ENCODE results near the gene ESPN. TPM values are rescaled to one million over a fixed set of nuclear protein-coding genes. Genes with fewer than 3 reads are reported as not detected.

ESPN gene
- polyA plus RNA-seq, 4 donors: 83.5 to 356 (median 285) TPM

GRCh38 chr1:6476483-6476882 lies 51.9 kb downstream of the ESPN start:
- no peak for FAIRE-seq
- Histone ChIP-seq H3K4me3 (ENCODE audit: low read depth in 1 of 3, low read length in 3 of 3) (no peak overlapping the region), H3K27ac (ENCODE audit: low read depth in 1 of 3, low read length in 2 of 3) (peak overlapping the region in 1 of 3 donors; percentile 76), H3K27me3 (ENCODE audit: control insufficient read depth in 3 of 3, insufficient read depth in 3 of 3, low read length in 3 of 3) (no peaks in the 10 kb centered on the region), H3K4me1 (ENCODE audit: control insufficient read depth in 3 of 3, insufficient read depth in 2 of 3, low read depth in 1 of 3, low read length in 2 of 3) (peaks cover 5 to 79% (median 5%) of the 10 kb centered on the region in 3 donors), H3K36me3 (ENCODE audit: control insufficient read depth in 3 of 3, insufficient read depth in 2 of 3, low read depth in 1 of 3, low read length in 3 of 3) (peaks cover 0 to 29% (median 0%) of the 10 kb centered on the region in 3 donors), H3K9me3 (ENCODE audit: control insufficient read depth in 2 of 2, insufficient read depth in 1 of 2, low read depth in 1 of 2, low read length in 1 of 2) (no peaks in the 10 kb centered on the region)
- 33 to 62% (median 53%) methylated on average over 5 of the region's 5 CpGs for WGBS, 3 donors
- DNase-seq: peak; percentile 81 to 92

GRCh38 chr1:6477039-6477820 lies 52.7 kb downstream of the ESPN start:
- peak in 1 of 2 donors; percentile 45 for DNase-seq
- H3K27ac ChIP-seq (ENCODE audit: low read depth in 1 of 3, low read length in 2 of 3): peak overlapping the region in 1 of 3 donors; percentile 76

GRCh38 chr1:6481820-6482219 lies 57.2 kb downstream of the ESPN start:
- Histone ChIP-seq H3K9me3 (ENCODE audit: control insufficient read depth in 2 of 2, insufficient read depth in 1 of 2, low read depth in 1 of 2, low read length in 1 of 2) (no peaks in the 10 kb centered on the region), H3K27ac (ENCODE audit: low read depth in 1 of 3, low read length in 2 of 3) (no peak overlapping the region), H3K27me3 (ENCODE audit: control insufficient read depth in 3 of 3, insufficient read depth in 3 of 3, low read length in 3 of 3) (peaks cover 0 to 13% (median 7%) of the 10 kb centered on the region in 3 donors), H3K36me3 (ENCODE audit: control insufficient read depth in 3 of 3, insufficient read depth in 2 of 3, low read depth in 1 of 3, low read length in 3 of 3) (peaks cover 0 to 4% (median 0%) of the 10 kb centered on the region in 3 donors), H3K4me1 (ENCODE audit: control insufficient read depth in 3 of 3, insufficient read depth in 2 of 3, low read depth in 1 of 3, low read length in 2 of 3) (peaks cover 0 to 56% (median 2%) of the 10 kb centered on the region in 3 donors), H3K4me3 (ENCODE audit: low read depth in 1 of 3, low read length in 3 of 3) (no peak overlapping the region)
- 36 to 73% (median 60%) methylated on average over 5 of the region's 5 CpGs for WGBS, 3 donors
- FAIRE-seq (no peak), DNase-seq (no peak)

More at GRCh38 chr1:6477039-6477820, 52.7 kb downstream of the ESPN start:
- Histone ChIP-seq H3K36me3 (ENCODE audit: control insufficient read depth in 3 of 3, insufficient read depth in 2 of 3, low read depth in 1 of 3, low read length in 3 of 3) (peaks cover 0 to 25% (median 0%) of the 10 kb centered on the region in 3 donors), H3K4me3 (ENCODE audit: low read depth in 1 of 3, low read length in 3 of 3) (no peak overlapping the region), H3K4me1 (ENCODE audit: control insufficient read depth in 3 of 3, insufficient read depth in 2 of 3, low read depth in 1 of 3, low read length in 2 of 3) (peaks cover 5 to 75% (median 5%) of the 10 kb centered on the region in 3 donors), H3K9me3 (ENCODE audit: control insufficient read depth in 2 of 2, insufficient read depth in 1 of 2, low read depth in 1 of 2, low read length in 1 of 2) (no peaks in the 10 kb centered on the region), H3K27me3 (ENCODE audit: control insufficient read depth in 3 of 3, insufficient read depth in 3 of 3, low read length in 3 of 3) (no peaks in the 10 kb centered on the region)
- no peak for FAIRE-seq
- 84 to 86% (median 86%) methylated on average over 21 to 24 of the region's 24 CpGs for WGBS, 3 donors

- FAIRE-seq: no peak
These were observed 58.6 kb downstream of the ESPN start for GRCh38 chr1:6483017-6483760.

GRCh38 chr1:6483761-6484117 lies 59.2 kb downstream of the ESPN start:
- peaks cover 0 to 45% (median 0%) of the 10 kb centered on the region in 3 donors for H3K4me1 ChIP-seq (ENCODE audit: control insufficient read depth in 3 of 3, insufficient read depth in 2 of 3, low read depth in 1 of 3, low read length in 2 of 3)
- WGBS, 3 donors: 90 to 93% (median 92%) methylated on average over 7 of the region's 7 CpGs
- DNase-seq (no peak), FAIRE-seq (no peak)
- no peaks in the 10 kb centered on the region for H3K9me3 ChIP-seq (ENCODE audit: control insufficient read depth in 2 of 2, insufficient read depth in 1 of 2, low read depth in 1 of 2, low read length in 1 of 2)
- H3K27me3 ChIP-seq (ENCODE audit: control insufficient read depth in 3 of 3, insufficient read depth in 3 of 3, low read length in 3 of 3): peaks cover 0 to 13% (median 7%) of the 10 kb centered on the region in 3 donors
- H3K4me3 ChIP-seq (ENCODE audit: low read depth in 1 of 3, low read length in 3 of 3): no peak overlapping the region
- H3K36me3 ChIP-seq (ENCODE audit: control insufficient read depth in 3 of 3, insufficient read depth in 2 of 3, low read depth in 1 of 3, low read length in 3 of 3): no peaks in the 10 kb centered on the region
- no peak overlapping the region for H3K27ac ChIP-seq (ENCODE audit: low read depth in 1 of 3, low read length in 2 of 3)

More at GRCh38 chr1:6483017-6483760, 58.6 kb downstream of the ESPN start:
- Histone ChIP-seq H3K27me3 (ENCODE audit: control insufficient read depth in 3 of 3, insufficient read depth in 3 of 3, low read length in 3 of 3) (peaks cover 0 to 13% (median 7%) of the 10 kb centered on the region in 3 donors), H3K27ac (ENCODE audit: low read depth in 1 of 3, low read length in 2 of 3) (no peak overlapping the region), H3K36me3 (ENCODE audit: control insufficient read depth in 3 of 3, insufficient read depth in 2 of 3, low read depth in 1 of 3, low read length in 3 of 3) (no peaks in the 10 kb centered on the region), H3K4me1 (ENCODE audit: control insufficient read depth in 3 of 3, insufficient read depth in 2 of 3, low read depth in 1 of 3, low read length in 2 of 3) (peaks cover 0 to 46% (median 0%) of the 10 kb centered on the region in 3 donors), H3K4me3 (ENCODE audit: low read depth in 1 of 3, low read length in 3 of 3) (no peak overlapping the region), H3K9me3 (ENCODE audit: control insufficient read depth in 2 of 2, insufficient read depth in 1 of 2, low read depth in 1 of 2, low read length in 1 of 2) (no peaks in the 10 kb centered on the region)
- 40 to 64% (median 40%) methylated on average over 14 of the region's 14 CpGs for WGBS, 3 donors
- peak; percentile 42 to 79 for DNase-seq

GRCh38 chr1:6484826-6485167 lies 60.2 kb downstream of the ESPN start:
- Histone ChIP-seq H3K27ac (ENCODE audit: low read depth in 1 of 3, low read length in 2 of 3) (no peak overlapping the region), H3K9me3 (ENCODE audit: control insufficient read depth in 2 of 2, insufficient read depth in 1 of 2, low read depth in 1 of 2, low read length in 1 of 2) (no peaks in the 10 kb centered on the region), H3K4me1 (ENCODE audit: control insufficient read depth in 3 of 3, insufficient read depth in 2 of 3, low read depth in 1 of 3, low read length in 2 of 3) (peaks cover 0 to 44% (median 0%) of the 10 kb centered on the region in 3 donors), H3K4me3 (ENCODE audit: low read depth in 1 of 3, low read length in 3 of 3) (peak overlapping the region in 2 of 3 donors; percentile 16 to 48), H3K36me3 (ENCODE audit: control insufficient read depth in 3 of 3, insufficient read depth in 2 of 3, low read depth in 1 of 3, low read length in 3 of 3) (no peaks in the 10 kb centered on the region), H3K27me3 (ENCODE audit: control insufficient read depth in 3 of 3, insufficient read depth in 3 of 3, low read length in 3 of 3) (peaks cover 0 to 13% (median 7%) of the 10 kb centered on the region in 3 donors)
- DNase-seq: no peak
- FAIRE-seq: no peak
- 17 to 36% (median 23%) methylated on average over 6 to 13 of the region's 13 CpGs for WGBS, 3 donors

GRCh38 chr1:6485168-6486101 lies 60.9 kb downstream of the ESPN start:
- Histone ChIP-seq H3K27ac (ENCODE audit: low read depth in 1 of 3, low read length in 2 of 3) (no peak overlapping the region), H3K4me3 (ENCODE audit: low read depth in 1 of 3, low read length in 3 of 3) (peak overlapping the region; percentile 16 to 48 (median 38)), H3K36me3 (ENCODE audit: control insufficient read depth in 3 of 3, insufficient read depth in 2 of 3, low read depth in 1 of 3, low read length in 3 of 3) (no peaks in the 10 kb centered on the region), H3K9me3 (ENCODE audit: control insufficient read depth in 2 of 2, insufficient read depth in 1 of 2, low read depth in 1 of 2, low read length in 1 of 2) (no peaks in the 10 kb centered on the region), H3K4me1 (ENCODE audit: control insufficient read depth in 3 of 3, insufficient read depth in 2 of 3, low read depth in 1 of 3, low read length in 2 of 3) (peaks cover 0 to 42% (median 0%) of the 10 kb centered on the region in 3 donors), H3K27me3 (ENCODE audit: control insufficient read depth in 3 of 3, insufficient read depth in 3 of 3, low read length in 3 of 3) (peaks cover 0 to 13% (median 7%) of the 10 kb centered on the region in 3 donors)
- DNase-seq (peak in 1 of 2 donors; percentile 58), FAIRE-seq (no peak)
- WGBS, 3 donors: 1 to 4% (median 2%) methylated on average over 24 to 80 of the region's 80 CpGs
